Urinary bladder (tissue), 4 donors: ENCODE measurements around the gene ZNF688. TPM values are rescaled to one million over a fixed set of nuclear protein-coding genes. Genes with fewer than 3 reads are reported as not detected.
A peak's percentile ranks its signal among the peaks of the same experiment; 100 is the strongest.

Experiments used
- DNase-seq: peaks from one replicate; pipeline ENCODE4 v3.0.0-alpha.2; 2015; ENCODE audit errors: extremely low spot score
- H3K27ac ChIP-seq: one replicate; pipeline ENCODE4 v1.5.1; 2013; ENCODE audit warnings: low read depth, mild to moderate bottlenecking, moderate library complexity
- H3K36me3 ChIP-seq: one replicate; pipeline ENCODE4 v1.6.1; 2013; ENCODE audit warnings: mild to moderate bottlenecking, moderate library complexity; ENCODE audit not compliant: insufficient read depth
- H3K4me1 ChIP-seq: one replicate; pipeline ENCODE4 v1.6.1; 2013; ENCODE audit warnings: mild to moderate bottlenecking, moderate library complexity; ENCODE audit not compliant: insufficient read depth
- H3K4me3 ChIP-seq: one replicate; pipeline ENCODE4 v1.5.1; 2013; ENCODE audit warnings: low read depth, low read length
- WGBS: extraction: QIAGEN DNeasy Blood & Tissue Kit; methylation state at CpG from one replicate; pipeline ENCODE4 v1.1.7; 2013; 5-methylcytosine and 5-hydroxymethylcytosine counted together
- polyA plus RNA-seq: library from polyadenylated mRNA; stranded (reverse); fragments of 200-250 nt; gene quantifications from one replicate; pipeline ENCODE4 v1.2.3, GENCODE V29; 2013
- total RNA-seq: library from RNA; depleted of rRNA; stranded (reverse); fragments of >200 nt; gene quantifications from one replicate; pipeline ENCODE4 v1.2.3, GENCODE V29; 2014
- donor health status: healthy with polysubstance abuse.
- donor health status: healthy.

ZNF688 gene
- total and polyA plus RNA-seq, 2 donors, result 10.0 to 15.6 TPM

DNA sequence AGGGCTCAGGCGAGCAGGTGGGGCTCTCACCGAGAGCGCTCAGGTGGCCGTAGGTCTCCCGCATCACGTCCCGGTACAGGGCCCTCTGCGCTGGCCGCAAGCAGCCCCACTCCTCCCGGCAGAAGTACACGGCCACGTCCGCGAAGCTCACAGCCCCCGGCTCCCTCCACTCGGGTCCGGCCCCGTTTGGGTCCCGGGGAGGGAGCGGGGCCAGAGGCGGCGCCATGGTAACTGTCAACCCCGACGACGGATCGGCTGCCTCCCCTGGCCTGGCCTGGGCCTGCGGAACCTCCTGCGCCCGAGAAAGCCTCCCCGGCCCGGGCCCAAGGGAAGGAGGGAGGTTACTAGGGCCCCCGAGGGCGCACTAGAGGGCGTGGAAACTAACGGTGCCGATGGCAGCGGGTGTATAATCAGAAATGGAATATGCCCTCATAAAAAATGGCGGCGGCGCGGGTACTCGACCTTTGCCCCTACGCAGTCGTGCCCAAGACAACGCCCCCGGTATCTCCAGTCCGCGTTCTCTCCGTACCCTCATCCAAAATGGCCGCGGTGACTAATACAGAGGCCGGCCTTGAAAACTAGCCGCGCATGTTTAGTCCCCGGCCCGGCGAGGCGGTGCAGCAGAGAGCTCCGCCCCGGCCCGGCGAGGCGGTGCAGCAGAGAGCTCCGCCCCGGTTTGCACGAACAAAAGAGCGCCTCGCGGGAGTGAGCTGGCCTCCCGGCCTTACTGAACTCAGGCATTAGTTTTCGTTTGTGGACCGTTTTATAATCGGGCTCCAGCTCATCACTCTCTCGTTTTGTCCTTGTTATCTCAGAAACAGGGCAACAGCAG, 13.3 kb downstream of the ZNF688 start, which contains the start of gene ZNF764:
Gene ZNF764, minus strand, starts transcription at position 418 of the 832 bp plus-strand sequence. Its CDS starts 192 bp downstream, at position 226.
- Histone ChIP-seq H3K4me1 (no peaks in the 10 kb centered on the region), H3K36me3 (no peaks in the 10 kb centered on the region), H3K4me3 (peak within 1 kb of the TSS; percentile 62), H3K27ac (peak within 1 kb of the TSS; percentile 87)
- DNase-seq, result peak; percentile 94
- under 1% methylated on average over 74 of the region's 74 CpGs for WGBS

DNA sequence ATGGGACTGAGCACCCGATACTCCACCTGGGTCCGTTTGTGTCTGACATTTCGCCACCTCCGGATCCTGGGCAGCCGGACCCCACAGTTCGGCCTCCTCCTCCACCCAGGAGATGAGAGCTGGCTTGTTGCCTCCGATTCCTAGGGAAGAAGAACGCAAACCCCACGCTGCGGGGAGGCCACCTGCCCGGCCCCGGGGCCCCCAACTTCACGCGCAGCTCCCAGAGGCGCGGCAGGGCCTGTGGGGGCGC, 13.9 kb downstream of the ZNF688 start:
- WGBS, result under 1% methylated on average over 17 of the region's 17 CpGs

DNA sequence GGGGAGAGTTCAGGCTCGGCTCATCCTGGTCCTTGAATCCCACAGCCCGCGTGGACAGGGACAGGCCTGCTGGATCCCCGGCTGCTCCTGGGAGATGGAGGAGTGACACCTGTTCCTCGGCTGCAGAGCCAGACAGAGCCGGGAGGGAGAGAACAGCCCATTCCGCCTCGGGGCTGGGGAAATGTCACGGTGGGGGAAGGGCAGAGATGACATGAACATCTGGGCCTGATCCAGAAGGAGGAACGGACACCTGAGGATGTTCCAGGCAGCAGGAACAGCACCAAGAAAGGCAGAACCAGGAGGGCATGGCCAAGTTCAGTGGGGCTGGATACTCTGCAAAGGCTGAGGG, 15.4 kb downstream of the ZNF688 start:
- Histone ChIP-seq H3K36me3 (no peaks in the 10 kb centered on the region), H3K4me1 (no peaks in the 10 kb centered on the region), H3K4me3 (no peak overlapping the region), H3K27ac (no peak overlapping the region)
- no peak for DNase-seq
- 60% methylated on average over 10 of the region's 10 CpGs for WGBS

More for the DNA sequence above, 13.9 kb downstream of the ZNF688 start:
- Histone ChIP-seq H3K36me3 (no peaks in the 10 kb centered on the region), H3K4me3 (peak overlapping the region; percentile 62), H3K27ac (peak overlapping the region; percentile 87), H3K4me1 (no peaks in the 10 kb centered on the region)
- DNase-seq, result no peak

DNA sequence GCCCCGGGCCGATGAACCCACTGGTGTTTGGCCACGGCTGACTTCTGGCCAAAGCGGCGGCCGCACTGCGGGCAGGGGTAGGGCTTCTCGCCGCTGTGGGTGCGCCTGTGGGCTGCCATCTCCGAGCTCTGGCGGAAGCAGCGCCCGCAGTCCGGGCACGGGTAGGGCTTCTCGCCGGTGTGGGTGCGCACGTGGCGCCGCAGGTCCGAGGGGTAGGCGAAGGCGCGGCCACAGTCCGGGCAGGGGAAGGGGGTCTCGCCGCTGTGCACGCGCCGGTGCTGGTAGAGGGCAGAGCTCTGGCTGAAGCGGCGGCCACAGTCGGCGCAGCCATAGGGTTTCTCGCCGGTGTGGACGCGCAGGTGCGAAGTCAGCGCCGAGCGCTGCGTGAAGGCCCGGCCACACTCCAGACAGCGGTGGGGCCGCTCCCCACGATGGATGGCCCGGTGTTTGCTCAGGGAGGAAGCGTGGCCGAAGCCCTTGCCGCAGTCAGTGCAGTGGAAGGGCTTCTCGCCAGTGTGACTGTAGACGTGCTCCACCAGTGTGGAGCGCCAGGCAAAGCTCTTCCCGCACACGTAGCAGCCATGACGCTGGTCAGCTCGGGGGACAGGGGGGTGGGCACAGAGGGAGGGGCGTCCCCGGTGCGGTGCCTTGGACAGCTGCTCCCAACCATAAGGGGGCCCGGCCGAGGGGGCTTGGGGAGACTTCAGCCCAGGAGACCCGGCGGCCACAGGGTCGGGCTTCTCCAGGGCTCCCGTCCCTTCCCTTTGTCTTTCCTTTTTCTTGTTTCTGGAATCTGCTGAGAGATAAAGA, 16.0 kb downstream of the ZNF688 start:
- H3K36me3 ChIP-seq, result no peaks in the 10 kb centered on the region
- H3K4me3 ChIP-seq, result no peak overlapping the region
- DNase-seq, result no peak
- no peaks in the 10 kb centered on the region for H3K4me1 ChIP-seq
- 95% methylated on average over 69 of the region's 69 CpGs for WGBS
- no peak overlapping the region for H3K27ac ChIP-seq

DNA sequence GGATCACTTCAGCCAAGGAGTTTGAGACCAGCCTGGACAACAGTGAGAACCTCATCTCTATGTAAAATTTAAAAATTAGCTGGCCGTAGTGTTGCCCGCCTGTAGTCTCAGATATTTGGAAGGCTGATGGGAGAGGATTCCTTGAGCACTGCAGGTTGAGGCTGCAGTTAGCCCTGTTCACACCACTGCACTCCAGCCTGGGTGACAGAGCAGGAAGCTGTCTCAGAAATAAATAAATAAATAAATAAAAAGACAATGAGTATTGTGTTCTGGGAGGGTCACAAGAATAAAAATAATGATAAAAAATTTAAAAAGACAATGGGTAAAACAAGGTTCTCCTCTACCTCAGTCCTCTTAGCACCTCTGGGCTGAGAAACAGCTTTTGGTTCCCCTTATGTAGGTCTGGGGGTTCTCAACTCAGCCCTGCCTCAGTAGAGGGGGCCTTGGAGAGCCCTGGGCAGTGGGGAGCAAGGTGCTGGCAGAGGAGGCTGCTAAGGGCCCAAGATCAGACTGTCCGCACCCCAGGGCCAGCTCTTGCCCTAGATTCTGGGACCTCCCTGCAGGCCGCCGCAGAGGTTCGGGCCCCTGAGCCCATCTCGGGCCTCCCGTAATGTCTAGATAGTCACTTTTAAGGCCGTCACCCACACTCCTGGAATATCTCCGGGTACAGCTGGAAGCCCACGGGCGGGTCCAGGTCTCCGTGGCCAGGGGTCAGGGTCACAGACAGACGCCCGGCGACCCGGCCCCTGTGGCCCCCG, 16.8 kb downstream of the ZNF688 start:
- Histone ChIP-seq H3K4me3 (no peak overlapping the region), H3K36me3 (no peaks in the 10 kb centered on the region), H3K27ac (no peak overlapping the region), H3K4me1 (no peaks in the 10 kb centered on the region)
- 95% methylated on average over 18 of the region's 18 CpGs for WGBS
- DNase-seq, result no peak

DNA sequence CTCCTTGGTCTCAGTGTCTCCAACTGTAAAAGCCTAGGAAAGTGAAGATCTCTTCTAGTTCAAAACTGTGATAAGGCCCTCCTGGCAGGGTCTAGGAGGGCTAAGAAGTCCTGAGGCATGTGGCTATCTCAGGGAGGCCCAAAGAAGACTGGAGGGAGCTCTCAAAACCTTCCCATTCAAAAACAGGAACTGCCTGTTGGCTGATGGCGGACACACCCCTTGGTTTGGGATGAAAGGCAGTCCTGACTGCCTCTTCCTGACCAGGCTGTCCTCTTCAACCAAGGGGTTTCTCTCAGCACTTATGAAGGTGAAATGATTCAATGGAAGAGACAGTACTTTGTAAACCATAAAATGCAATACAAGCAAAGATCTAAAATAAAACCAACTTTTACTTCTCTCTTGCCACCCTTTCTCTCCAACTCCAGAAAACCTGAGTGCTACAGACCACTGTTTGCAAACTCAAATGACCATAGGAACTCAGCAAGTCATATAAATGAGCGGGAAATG, 18.1 kb downstream of the ZNF688 start:
- WGBS, result 91% methylated on average over 2 of the region's 2 CpGs
- H3K4me3 ChIP-seq, result no peak overlapping the region
- no peak for DNase-seq
- H3K36me3 ChIP-seq, result no peaks in the 10 kb centered on the region
- no peaks in the 10 kb centered on the region for H3K4me1 ChIP-seq
- H3K27ac ChIP-seq, result no peak overlapping the region

DNA sequence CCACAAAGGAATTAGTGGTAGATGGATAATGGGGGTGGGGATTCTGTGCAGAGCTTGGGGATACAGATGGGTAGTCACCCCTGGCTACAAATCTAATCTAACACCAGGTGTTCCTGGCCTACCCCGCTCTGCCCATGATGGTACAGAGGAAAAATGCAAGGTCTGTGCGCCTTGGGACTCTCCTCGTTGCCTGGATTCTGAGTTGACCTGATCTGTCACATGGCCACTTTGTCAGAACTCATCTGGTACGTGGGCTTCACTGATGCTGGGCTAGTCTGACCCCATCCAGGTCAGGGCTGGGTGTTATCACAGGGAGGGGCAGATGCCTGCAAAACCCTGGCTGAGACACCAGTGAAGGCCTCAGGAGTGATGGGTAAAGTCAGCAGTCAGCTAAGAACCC, 18.6 kb downstream of the ZNF688 start:
- H3K4me1 ChIP-seq, result no peaks in the 10 kb centered on the region
- H3K4me3 ChIP-seq, result no peak overlapping the region
- no peak overlapping the region for H3K27ac ChIP-seq
- no peaks in the 10 kb centered on the region for H3K36me3 ChIP-seq
- WGBS, result 85% methylated on average over 4 of the region's 4 CpGs
- DNase-seq, result no peak

DNA sequence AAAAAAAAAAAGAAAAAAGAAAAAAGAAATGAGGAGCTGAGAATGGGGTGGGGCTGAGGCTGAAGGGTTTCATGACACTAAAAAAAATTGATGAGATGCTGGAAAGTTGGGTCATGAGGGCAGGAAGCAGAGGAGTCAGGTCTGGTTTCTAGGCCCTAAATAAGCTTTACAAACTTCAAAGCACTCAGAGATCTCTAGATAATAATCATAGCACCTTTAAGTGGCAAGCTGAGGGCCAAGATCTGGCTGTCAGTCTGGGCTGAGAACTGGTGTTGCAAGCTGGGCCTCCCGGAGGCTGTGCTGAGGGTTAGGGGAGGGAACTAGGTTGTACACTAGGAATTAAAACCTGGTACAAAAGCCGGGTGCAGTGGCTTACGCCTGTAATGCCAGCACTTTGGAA, 19.7 kb downstream of the ZNF688 start:
- Histone ChIP-seq H3K4me3 (no peak overlapping the region), H3K27ac (no peak overlapping the region), H3K36me3 (no peaks in the 10 kb centered on the region), H3K4me1 (no peaks in the 10 kb centered on the region)
- 68% methylated on average over 3 of the region's 3 CpGs for WGBS
- no peak for DNase-seq

DNA sequence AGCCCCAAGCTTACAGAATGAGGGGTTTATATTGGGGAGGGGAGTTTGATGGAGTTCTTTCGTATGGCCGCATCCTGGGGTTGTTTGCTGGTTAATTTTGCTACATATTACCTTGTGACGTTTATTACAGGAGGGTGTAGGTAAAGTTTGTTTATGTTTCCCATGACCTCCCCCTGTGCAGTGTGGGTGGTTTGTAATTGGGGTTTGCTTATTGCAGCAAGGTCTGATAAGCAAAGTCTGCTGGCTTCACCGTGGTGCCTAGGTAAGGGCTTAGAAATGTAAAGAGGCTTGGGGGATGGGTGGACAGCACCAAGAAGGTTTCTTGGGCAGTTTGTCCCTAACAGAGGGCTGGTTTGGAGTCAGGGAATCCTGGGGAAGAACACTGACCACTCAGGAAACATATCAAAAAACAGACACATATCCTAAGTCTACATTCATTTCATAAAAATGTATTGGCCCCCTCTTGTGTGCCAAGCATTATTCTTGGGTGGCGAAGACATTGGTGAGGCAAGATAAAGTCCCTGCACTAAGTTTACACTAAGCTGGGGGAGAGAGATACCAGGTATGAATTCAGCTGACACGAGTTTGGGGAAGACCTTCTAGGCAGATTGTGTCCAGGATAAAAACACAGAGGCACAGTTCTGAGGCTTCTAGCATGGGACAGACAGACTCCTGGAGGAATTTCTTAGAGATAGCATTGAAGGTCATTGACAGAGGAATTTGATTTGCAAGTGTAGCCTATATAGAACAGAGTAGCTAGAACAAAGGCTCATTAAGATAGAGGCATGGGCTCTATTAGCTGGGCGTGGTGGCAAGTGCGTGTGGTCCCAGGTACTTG, 22.9 kb downstream of the ZNF688 start:
- Histone ChIP-seq H3K4me3 (no peak overlapping the region), H3K4me1 (peaks cover 1% of the 10 kb centered on the region), H3K27ac (no peak overlapping the region), H3K36me3 (no peaks in the 10 kb centered on the region)
- no peak for DNase-seq
- 63% methylated on average over 8 of the region's 8 CpGs for WGBS

DNA sequence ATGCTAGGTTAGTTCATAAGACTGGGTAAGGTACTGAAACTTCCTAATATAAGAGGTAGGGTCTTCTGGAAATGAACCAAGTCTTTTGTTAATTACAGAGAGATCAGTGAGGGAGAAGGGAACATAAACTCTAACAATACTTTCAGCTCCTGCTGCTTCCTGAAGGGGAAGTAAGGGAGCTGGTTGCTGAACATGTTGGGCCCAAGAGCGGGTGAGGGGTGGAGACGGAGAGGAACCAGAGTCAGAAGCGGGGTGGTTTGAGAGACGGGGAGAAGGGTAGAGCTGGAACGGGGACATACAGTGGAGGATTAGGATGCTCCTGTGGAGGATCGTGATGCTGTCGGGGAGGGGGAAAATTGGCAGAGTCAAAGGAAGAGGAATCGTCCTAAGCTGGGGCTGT, 25.4 kb downstream of the ZNF688 start:
- no peak for DNase-seq
- 62% methylated on average over 8 of the region's 8 CpGs for WGBS
- no peak overlapping the region for H3K27ac ChIP-seq
- H3K36me3 ChIP-seq, result no peaks in the 10 kb centered on the region
- H3K4me3 ChIP-seq, result no peak overlapping the region
- H3K4me1 ChIP-seq, result peaks cover 1% of the 10 kb centered on the region

DNA sequence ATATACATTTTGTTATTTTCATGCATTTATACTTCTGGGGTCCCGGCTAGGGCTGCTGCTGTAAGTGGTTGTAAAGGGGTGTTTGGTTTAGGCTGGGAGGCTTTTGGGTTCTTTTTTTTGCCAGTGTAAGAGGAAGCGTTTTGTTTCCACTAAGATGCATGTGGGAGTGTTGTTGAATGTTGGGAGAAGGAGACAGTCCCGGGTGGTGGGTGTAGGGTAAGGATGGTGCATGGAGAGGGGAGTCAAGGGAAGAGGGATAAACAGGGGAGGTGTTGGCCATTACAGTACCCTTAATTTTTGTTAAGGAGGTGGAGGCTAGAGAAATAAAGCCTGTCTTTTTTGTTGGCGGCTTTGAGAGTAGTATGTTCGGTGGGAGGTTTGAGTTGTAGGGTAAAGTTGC, 28.4 kb downstream of the ZNF688 start:
- H3K4me3 ChIP-seq, result no peak overlapping the region
- no peaks in the 10 kb centered on the region for H3K36me3 ChIP-seq
- no peak overlapping the region for H3K27ac ChIP-seq
- H3K4me1 ChIP-seq, result peaks cover 1% of the 10 kb centered on the region
- no peak for DNase-seq
- WGBS, result 73% methylated on average over 5 of the region's 5 CpGs

DNA sequence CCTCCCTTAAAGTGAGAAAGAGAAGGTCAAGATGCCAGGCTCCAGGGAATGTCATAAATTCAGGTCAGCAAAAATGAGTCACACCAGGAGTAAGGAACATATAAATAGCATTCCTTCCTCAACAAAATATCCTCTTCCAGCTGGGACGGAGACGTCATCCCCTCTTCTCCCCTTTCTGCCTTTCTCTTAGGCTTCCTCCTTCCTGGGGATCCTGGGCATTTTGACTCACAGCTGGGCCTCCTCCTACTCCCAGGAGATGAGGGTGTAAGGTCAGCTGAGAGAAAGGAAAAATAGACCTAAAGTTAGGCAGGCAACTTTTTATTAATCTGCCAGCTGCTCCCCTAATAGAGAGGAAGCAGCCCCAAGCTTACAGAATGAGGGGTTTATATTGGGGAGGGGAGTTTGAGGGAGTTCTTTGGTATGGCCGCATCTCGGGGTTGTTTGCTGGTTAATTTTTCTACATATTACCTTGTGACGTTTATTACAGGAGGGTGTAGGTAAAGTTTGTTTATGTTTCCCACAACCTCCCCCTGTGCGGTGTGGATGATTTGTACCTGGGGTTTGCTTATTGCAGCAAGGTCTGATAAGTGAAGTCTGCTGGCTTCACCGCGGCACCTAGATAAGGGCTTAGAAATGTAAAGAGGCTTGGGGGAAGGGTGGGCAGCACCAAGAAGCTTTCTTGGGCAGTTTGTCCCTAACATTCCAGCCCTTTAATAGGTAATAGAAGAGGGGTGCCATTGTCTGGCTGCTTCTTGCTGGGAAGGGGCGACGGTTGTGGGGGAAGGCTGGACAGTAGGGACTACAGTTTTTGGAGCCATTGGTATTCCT, 29.8 kb downstream of the ZNF688 start:
- DNase-seq, result no peak
- Histone ChIP-seq H3K4me1 (peaks cover 1% of the 10 kb centered on the region), H3K4me3 (no peak overlapping the region), H3K27ac (no peak overlapping the region), H3K36me3 (no peaks in the 10 kb centered on the region)
- 45% methylated on average over 10 of the region's 10 CpGs for WGBS
